EL (cell line): Measurements from ENCODE around the gene HMGN3.
"Not testable (repeated sequence)": the region's sequence is repeated elsewhere in the genome, so short reads cannot be mapped to it uniquely, and the experiment has no call there.

Experiments used
- DNase-seq: peaks from one replicate; pipeline ENCODE4 v3.0.0-alpha.2; 2016

Gene HMGN3

GRCh38 chr6:79234150-79235022 lies at the start of gene HMGN3:
Gene HMGN3 (minus strand): TSS chr6:79234682.
- peak; percentile 92 for DNase-seq

GRCh38 chr6:79280756-79281155 lies 46.3 kb upstream of the HMGN3 start:
- no peak for DNase-seq

GRCh38 chr6:79277109-79277508 lies 42.6 kb upstream of the HMGN3 start:
- peak; percentile 54 for DNase-seq

- DNase-seq: peak; percentile 64
Observed at GRCh38 chr6:79269877-79270276, 35.4 kb upstream of the HMGN3 start.

GRCh38 chr6:79267128-79267527 lies 32.6 kb upstream of the HMGN3 start:
- no peak for DNase-seq

GRCh38 chr6:79266051-79266450 lies 31.6 kb upstream of the HMGN3 start:
- DNase-seq: no peak

- DNase-seq: no peak
Observed at GRCh38 chr6:79263359-79263758, 28.9 kb upstream of the HMGN3 start.

- no peak for DNase-seq
Observed at GRCh38 chr6:79261666-79262065, 27.2 kb upstream of the HMGN3 start.

GRCh38 chr6:79260772-79261171 lies 26.3 kb upstream of the HMGN3 start:
- DNase-seq: no peak

- DNase-seq: peak; percentile 65
Observed at GRCh38 chr6:79257381-79258205, 23.1 kb upstream of the HMGN3 start.

GRCh38 chr6:79256770-79257169 lies 22.3 kb upstream of the HMGN3 start:
- not testable (repeated sequence) for DNase-seq

- not testable (repeated sequence) for DNase-seq
Observed at GRCh38 chr6:79255086-79255485, 20.6 kb upstream of the HMGN3 start.

GRCh38 chr6:79250559-79250958 lies 16.1 kb upstream of the HMGN3 start:
- DNase-seq: no peak

- no peak for DNase-seq
Observed at GRCh38 chr6:79250107-79250514, 15.6 kb upstream of the HMGN3 start.

- no peak for DNase-seq
Observed at GRCh38 chr6:79249136-79249535, 14.7 kb upstream of the HMGN3 start.

GRCh38 chr6:79246891-79247290 lies 12.4 kb upstream of the HMGN3 start:
- DNase-seq: no peak

GRCh38 chr6:79241228-79241627 lies 6.7 kb upstream of the HMGN3 start:
- no peak for DNase-seq

- DNase-seq: no peak
Observed at GRCh38 chr6:79240509-79240908, 6.0 kb upstream of the HMGN3 start.

- DNase-seq: no peak
Observed at GRCh38 chr6:79239536-79240168, 5.2 kb upstream of the HMGN3 start.

- no peak for DNase-seq
Observed at GRCh38 chr6:79238919-79239318, 4.4 kb upstream of the HMGN3 start.

GRCh38 chr6:79236711-79237110 lies 2.2 kb upstream of the HMGN3 start:
- no peak for DNase-seq

- DNase-seq: peak; percentile 90
Observed at GRCh38 chr6:79233611-79234149, 802 bp downstream of the HMGN3 start.
